OCI-M1 (cell line): ENCODE results near the gene PGR.

Source experiments
- DNase-seq: peaks from one replicate; lab custom pipeline; 2025; lab: John Stamatoyannopoulos, UW

PGR gene

DNA sequence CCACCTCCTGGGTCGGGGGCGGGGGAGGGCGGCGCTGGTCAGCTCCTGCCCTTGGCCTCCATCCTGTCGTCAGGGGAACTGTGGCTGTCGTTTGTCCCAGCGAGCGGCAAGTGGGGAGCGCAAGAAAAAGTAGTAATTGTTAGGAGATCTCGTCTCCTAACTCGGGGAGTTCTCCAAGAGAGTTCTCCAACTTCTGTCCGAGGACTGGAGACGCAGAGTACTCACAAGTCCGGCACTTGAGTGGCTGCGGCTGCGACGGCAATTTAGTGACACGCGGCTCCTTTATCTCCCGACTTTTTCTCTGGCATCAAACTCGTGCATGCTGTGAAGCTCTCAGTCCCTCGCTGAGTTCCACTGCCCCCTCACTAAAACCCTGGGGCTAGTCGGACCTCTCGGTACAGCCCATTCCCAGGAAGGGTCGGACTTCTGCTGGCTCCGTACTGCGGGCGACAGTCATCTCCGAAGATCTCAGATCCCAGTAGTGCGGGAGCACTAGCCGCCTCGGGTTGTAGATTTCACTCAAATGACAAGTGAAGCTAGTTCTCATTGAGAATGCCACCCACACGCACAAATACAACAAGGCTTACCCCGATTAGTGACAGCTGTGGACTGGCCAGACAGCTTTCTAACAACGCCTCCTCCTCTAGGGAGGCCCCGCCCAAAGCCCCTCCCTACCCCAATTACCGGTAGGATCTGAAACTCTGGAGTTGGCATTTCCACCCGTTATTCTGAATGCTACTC lies at the start of gene PGR:
TSS of gene PGR (minus strand) at position 611 of the 741 bp plus-strand sequence. CDS start 743 bp downstream, outside the sequence.
- DNase-seq, result no peak

DNA sequence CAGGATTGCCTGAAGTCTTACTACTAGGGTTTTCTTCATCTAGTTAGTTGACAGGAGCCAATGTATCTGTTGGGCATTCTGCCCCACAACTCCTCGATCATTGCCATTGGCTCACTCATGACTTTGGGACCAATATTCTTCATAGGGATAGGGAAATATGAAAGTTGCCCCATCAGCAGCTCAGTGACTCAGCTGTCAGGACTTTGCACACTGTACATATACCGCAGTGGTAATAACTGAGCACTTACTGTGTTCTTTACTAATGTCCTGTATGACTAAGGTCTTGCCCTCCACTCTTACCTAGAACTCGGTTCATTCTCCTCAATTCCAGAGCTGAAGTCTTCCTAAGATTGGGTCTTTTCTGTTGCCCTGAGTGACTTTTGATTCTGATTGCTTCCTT lies 46.8 kb upstream of the PGR start:
- no peak for DNase-seq

DNA sequence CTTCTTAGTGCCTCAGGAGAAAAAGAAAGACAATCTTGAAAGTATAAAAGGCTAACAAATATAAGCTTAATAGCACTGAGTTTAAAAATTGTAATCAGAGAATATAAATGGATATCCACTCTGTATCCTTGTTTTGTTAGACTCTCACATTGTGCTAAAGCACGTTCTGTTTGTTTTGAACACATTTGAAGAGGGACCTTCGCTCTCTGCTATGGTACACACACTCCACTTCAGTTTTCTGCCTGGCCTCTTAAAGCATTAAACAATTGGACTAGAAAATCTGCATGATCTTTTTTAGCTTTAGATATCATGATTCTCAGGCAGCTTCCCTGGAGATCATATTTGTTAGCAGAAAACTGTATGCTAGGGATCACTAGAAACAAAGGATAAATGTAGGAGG lies 40.3 kb upstream of the PGR start:
- DNase-seq, result no peak

DNA sequence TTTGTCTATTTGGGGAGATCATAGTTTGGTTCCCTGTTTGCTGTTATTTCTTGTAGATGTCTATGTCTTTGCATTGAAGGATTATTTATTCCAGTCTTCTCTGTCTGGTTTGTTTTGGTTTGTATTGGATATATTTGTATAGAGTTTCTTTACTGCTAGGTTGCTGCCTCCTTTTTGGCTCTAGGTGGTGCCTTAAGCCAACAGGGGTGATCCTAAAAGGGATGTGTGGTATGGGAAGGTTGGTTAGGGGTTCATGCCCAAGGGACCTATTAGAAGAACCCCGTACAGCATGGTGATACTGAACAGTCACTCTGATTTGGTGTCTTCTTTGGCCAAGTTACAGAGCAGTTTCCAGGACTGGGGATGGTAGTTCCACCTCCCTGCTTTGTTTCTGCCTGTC lies 36.4 kb upstream of the PGR start:
- DNase-seq, result no peak

DNA sequence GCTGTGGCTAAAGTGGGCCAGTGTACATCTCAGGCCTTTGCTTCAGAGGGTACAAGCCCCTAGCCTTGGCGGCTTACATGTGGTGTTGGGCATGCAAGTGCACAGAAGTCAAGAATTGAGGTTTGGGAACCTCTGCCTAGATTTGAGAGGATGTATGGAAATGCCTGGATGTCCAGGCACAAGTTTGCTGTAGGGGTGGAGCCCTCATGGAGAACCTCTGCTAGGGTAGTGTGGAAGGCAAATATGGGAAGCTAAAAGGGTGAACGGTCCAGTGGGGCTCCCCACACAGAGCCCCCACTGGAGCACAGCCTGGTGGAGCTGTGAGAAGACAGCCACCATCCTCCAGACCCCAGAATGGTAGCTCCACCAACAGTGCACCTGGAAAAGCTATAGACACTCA lies 28.5 kb upstream of the PGR start:
- DNase-seq, result no peak

DNA sequence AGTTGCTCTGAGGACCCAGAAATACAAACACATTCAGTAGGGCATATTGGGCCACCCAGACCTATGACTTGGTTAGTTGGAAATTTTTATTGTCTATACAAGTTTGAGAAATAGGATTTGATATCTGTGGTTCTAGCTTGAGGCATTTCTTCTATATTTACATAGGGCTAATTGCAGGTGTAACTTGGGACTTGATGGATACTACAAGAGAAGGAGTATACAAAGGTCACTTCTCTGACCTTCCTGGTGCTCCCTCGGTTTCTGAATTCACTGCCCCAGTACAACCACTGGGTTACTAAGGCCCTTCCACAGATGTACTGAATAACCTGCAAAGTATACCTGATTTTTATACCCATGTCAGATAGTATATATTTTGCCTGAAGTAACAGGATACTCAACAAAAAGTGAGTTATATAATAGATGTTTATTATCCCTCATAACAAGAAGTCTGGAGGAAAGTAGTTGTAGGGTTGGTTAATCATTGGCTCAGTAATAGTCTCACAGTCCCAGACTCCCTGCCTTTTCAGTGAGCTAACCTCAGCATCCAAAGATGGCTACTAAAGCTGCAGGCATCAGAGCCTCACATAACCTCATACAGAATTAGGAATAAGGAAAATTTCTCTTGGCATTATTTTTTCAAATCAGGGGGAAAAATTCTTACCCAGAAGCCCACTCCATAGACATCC lies 8.8 kb upstream of the PGR start:
- no peak for DNase-seq

DNA sequence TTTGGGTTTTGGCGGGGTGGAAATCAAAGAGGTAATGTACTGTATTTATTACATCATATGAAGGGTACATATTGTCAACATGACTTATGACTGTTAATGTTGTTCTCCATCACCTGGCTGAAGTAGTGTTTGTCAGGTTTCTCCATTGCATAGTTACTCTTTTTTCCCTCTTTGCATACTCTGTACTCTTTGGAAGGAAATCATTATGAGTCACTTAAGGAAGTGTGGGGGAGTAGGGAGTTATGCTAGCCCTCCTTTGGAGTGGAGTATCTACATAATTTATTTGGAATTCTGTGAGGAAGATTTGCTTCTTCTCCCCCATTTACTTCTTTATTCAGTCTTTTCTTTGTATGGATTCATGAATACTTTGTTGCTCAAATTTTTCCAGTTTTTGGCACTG lies 3.6 kb upstream of the PGR start:
- no peak for DNase-seq

DNA sequence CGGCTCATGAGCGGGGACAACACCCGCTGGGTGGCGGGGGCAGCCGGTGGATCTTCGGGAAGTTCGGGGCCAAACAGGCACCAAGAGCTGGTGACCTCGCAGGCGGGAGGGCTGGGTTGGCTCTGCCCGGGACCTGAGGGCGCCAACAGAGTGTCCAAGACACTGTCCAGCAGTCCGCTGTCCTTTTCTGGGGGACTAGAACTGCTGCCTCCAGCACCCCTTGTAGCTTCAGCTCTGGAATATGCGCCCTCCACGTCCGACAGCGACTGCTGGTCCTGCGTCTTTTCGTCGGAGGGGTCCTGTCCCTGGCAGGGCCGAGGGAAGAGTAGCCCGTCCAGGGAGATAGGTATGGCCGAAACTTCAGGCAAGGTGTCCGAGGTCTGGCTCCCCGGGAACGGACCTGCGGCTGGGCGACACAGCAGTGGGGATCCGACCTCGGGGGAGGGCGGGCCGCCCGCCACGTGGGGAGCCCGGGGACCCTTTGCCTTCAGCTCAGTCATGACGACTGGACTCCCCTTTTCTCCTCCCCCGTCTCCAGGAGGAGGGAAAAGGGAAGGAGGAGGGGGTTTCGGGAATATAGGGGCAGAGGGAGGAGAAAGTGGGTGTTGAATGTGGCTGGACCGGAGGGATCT lies 926 bp downstream of the PGR start:
- DNase-seq, result no peak

DNA sequence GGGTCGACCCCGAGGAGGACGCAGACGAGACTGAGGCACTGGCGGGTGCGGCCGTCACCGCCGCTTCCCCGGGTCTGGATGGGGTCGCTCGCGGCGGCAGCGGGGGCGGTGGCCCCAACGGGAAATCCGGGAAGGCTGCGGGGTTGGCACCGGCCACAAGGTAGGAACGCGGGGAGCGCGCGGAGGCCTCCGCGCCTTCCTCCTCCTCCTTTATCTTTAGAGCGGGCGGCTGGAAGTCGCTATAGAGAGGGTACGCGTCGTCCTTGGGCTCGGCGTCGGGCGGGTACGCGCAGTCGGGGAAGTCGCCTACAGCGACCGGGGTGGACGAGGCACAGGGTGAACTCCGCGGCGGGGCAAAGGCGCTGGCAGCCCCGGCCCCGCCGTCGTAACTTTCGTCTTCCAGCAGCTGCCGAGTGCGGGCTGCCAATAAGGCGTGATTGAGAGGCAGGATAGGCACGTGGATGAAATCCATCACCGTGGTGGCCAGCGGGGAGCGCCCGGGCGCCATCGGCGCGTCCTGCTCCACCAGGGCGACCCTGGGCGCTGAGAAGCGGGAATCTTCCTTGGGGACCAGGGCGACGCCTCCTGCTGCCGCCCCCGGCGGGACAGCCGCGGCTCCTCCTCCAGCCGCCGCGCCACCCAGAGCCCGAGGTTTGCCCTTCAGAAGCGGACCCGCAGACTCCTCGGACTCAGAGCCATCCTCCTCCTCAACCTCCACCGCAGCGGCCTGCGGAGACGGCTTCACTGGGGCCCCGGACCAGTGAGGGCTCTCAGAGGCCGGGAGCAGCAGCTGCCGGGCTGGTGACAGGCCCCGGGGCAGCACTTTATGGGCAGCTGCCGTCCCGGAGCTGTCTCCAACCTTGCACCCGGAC lies 1.7 kb downstream of the PGR start:
- DNase-seq, result no peak

DNA sequence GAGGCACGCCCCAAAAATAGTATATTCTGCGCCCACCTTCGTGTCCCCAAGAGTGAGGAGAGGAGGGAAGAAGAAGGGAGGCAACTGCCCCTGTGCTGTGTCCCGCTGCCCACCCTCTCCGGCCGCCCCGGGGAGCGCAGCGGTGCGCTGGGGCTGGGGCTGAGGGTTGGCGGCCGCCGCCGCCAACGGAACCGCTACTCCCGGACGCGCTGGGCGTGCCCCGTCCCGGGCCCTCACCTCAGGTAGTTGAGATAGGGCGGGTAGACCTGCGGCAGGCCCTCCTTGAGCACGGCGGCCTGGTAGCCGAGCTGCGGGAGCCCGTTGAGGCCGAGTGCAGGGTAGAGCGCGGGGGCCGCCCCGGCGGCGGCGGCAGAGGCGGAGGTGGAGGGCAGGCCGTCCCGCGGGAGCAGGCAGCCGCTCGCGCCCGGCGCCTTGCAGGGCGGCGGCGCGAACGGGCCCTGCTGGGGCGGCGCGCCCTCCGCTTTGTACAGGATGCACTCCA lies 2.4 kb downstream of the PGR start:
- DNase-seq, result no peak

DNA sequence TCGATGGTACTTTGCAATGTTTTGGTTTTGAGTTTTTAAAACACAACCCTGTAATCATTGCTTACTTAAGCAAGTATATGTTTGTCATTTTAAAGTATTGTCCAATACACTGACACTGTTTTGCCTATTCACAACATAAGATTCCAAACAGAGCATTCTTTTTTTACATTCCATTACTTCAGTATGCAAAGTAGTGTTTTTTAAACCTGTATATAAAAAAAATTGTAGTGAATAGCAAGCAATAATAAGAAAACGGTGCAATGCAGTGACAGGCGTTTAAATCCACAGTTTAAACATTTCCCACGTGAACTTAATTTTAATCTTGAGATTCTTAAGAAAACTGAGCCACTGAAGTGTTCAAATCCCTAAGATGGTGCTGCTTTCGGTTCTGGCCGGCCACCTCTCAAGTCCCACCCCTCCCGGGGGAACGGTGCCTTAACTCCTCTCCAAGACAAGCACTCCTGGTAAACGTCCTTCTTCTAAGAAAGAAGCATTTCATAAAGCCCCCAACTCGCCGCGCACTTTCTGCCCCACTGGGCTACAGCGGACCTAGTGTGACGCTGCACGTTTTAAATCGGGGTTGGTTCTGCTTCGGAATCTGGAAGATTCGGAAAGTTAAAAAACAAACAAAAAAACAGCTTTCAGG lies 2.9 kb downstream of the PGR start:
- no peak for DNase-seq

DNA sequence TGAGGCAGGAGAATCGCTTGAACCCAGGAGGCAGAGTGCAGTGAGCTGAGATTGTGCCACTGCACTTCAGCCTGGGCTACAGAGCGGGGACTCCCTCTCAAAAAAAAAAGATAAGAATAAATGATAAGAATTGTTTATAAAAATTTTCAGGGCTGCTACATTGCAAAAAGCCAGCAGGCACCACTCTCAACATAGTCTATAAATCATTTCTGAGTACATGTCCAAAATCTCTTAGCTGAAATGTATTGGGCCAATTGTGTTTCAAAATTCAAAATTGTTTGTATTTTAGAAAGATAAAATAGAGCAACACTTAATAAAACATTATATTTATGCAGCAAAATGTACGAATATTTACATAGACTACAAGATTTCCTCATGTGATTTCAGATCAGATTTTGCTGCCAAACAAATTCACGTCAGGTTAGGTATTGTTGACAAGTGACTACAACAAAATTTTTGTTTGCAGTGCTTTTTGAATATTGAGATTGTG lies 13.9 kb downstream of the PGR start:
- no peak for DNase-seq

DNA sequence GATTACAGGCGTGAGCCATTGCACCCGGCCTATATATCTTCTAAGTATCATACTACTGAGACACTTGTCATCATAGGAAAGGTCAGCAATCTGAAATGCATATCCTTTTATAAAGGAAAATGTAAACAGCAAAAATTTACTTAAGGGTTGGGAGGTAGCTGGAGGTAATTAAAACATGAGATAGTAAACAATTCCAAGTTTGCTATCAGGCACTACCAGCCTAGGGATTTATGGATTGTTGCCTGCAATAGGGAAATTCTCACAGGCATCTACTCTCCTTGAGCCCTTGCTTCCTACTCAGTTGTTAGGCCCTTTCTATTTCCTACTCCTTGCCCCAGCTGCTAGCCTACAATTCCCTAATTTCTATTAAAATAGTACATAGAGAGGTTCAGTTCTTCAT lies 16.1 kb downstream of the PGR start:
- DNase-seq, result no peak

DNA sequence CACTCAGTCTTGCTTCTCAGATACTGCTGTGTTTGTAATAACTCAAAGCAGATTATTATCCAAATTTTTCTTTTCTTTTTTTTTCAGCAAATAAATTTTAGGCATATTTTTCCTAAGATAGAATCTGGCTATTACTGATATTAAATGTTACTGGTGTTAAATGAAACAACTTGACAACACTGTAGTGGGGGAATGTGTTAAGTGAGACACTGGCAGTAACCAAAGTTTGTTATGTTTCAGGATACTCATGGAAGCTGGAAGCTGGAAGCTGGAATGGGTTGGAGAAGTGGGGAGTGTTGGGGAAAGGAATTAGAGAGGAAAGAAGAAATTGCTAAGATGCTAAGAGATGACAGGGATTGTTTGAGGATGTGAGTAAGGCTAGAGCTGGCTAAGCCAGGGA lies 24.9 kb downstream of the PGR start:
- DNase-seq, result no peak

DNA sequence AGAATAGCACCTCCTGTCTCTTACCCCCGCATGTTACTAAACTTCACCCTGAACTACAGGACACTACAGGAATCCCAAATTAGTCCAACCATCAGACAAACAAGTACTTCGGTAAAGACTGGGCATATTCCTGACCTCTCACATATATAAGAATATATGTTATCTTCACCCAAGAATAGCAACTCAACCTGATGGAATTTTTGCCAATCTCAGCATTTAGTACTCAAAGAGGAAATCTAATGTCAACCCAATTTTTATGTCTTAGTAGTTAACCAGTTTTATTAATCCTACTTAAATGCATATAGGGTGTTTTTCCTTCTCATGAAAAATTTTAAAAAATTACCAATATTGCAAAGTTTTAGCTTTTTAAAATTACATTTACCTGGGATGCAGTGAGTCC lies 26.2 kb downstream of the PGR start:
- DNase-seq, result no peak

DNA sequence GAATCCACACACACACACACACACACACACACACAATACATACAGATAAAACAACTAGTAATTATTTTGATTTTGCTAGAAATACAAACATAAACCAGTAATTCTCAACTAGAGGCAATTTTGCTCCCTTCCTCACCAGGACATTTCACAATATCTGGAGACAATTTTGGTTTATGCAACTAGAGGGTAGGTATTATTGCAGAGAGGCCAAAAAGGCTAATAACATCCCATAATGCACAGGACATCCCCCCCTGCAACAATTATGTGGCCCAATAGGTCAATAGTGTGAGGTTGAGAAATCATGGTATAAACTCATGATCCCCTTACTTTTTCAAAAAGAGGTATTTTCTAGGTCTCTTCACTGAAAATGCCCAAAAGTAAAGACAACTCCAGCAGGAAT lies 29.0 kb downstream of the PGR start:
- DNase-seq, result no peak

DNA sequence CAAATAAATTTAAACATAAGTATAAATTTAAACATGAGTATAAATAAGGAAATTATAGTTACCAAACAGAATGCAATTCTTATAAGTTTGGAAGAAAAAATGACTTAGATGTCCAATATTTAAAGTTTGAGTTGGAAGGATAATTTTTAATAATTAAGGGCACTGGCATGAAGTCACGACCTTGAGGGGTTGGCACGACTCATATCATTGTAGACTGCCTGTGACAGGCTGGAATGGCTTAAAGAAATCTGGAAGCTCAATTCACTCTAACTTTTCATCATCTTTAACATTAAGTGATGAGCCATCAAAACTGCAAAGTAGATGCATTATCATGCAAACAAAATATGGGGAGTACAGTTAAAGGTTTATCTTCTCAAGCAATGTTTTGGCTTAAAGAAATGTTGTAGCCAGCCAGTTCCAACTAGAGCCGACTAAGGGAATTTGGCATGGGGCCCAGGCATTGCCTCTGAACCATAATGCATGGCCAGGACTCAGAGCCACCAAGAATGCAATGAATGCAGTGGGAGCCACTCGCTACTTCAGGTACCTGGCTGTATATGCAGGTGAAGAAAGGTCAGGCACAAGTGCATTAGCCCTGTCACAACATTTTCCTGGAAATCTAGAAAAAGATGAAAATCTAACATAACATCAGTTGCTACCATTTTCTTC lies 33.4 kb downstream of the PGR start:
- DNase-seq, result peak; percentile 6

DNA sequence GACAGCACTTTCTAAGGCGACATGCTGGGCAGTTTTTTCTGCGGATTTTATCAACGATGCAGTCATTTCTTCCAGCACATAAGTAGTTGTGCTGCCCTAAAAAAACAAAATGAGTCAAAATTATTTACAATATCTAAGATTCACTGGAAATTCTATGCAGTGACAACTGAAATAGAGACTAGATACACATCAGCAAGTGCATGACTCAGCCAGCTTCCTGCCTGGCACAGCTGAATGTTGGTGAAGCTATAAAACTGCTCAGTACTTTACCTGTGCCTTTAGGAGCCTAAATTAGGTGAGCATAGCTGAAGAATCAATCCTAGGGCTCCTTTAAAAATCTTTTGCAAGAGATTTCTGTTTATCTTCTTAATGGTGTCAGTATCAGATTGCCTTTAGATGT lies 37.8 kb downstream of the PGR start:
- DNase-seq, result no peak

DNA sequence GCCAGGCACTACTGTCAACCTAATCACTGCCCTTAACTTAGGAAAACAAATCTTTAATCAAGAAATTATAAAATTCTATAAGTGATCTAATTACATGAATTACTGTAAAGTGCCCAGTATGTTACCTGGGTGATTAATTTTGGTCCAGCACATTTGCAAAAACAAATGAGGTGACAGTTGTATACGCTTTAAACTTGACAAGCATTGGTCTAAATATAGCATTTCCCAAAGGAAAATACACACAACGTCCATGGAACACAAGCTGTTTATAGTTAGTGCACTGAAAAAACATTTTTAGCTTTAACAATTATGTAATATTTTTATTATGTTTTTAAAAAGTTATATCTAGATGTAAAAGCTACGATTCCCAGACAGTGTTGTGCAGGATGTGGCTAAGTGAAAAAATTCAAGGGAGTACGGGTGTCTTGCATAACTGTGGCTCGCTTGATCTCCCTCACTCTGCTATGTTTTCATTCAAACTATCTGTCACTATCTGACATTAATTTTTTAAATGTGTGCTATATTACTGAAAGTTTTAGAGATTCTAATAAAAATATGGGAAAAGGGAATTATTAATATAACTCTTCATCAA lies 38.8 kb downstream of the PGR start:
- no peak for DNase-seq

DNA sequence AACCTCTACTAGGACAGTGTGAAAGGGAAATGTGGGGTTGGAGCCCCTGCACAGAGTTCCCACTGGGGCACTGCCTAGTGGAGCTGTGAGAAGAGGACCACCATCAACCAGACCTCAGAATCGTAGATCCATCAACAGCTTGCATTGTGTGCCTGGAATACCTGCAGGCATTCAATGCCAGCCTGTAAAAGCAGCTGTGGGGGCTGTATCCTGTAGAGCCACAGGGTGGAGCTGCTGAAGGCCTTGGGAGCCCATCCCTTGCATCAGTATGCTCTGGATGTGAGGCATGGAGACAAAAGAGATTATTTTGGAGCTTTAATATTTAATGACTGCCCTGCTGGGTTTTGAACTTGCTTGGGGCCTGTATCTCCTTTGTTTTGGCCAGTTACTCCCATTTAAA lies 46.3 kb downstream of the PGR start:
- no peak for DNase-seq

DNA sequence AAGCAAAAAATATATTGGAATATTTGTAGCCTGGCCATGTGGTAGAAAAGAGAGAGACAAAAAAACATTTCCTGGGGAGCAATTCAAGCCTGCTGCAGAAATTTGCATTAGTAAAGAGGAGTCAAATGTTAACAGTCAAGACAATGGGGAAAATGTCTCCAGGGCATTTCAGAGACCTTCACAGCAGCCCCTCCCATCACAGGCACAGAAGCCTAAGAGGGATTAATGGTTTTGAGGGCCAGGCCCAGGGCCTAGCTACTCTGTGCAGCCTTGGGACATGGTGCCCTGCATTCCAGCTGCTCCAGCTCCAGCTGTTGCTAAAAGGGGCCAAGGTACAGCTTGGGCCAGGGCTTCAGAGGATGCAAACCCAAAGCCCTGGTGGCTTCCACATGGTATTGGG lies 46.8 kb downstream of the PGR start:
- DNase-seq, result no peak
